DOHH2 (cell line): ENCODE measurements around the gene ASAP2.

ENCODE experiments used
- CTCF ChIP-seq: fragments of 200-600 bp; sonication (generic); IDR thresholded peaks from one replicate; pipeline ENCODE4 v1.5.1; 2014; ENCODE audit warnings: antibody characterized with exemption, mild to moderate bottlenecking, low read depth, low read length; ENCODE audit not compliant: poor library complexity, severe bottlenecking
- EZH2phosphoT487 ChIP-seq: fragments of 200-600 bp; sonication (generic); IDR thresholded peaks from 2 replicates; pipeline ENCODE4 v1.6.1; 2017; ENCODE audit warnings: borderline replicate concordance, mild to moderate bottlenecking, antibody characterized with exemption, low read length, moderate library complexity, mixed read lengths

GRCh38 chr2:9260464-9260918, 53.9 kb downstream of the ASAP2 start:
- TF ChIP-seq CTCF (no peak), EZH2phosphoT487 (no peak)
